ACC112 (cell line): ENCODE data around the gene MAD1L1.
"Not testable (repeated sequence)": the region's sequence is repeated elsewhere in the genome, so short reads cannot be mapped to it uniquely, and the experiment has no call there.

ENCODE experiments used
- H2AFZ ChIP-seq: fragments of 200-600 bp; sonication (generic); one replicate; pipeline ENCODE4 v1.6.0; 2017; ENCODE audit warnings: antibody characterized with exemption, low read length; ENCODE audit not compliant: unreplicated experiment
- H3K27ac ChIP-seq: fragments of 200-600 bp; sonication (generic); 2 replicates; pipeline ENCODE4 v1.5.1; 2014; ENCODE audit warnings: low read depth, mild to moderate bottlenecking, antibody characterized with exemption, low read length, moderate library complexity
- H3K27me3 ChIP-seq: fragments of 200-600 bp; sonication (generic); 2 replicates; pipeline ENCODE4 v1.6.1; 2014; ENCODE audit warnings: mild to moderate bottlenecking, antibody characterized with exemption, low read length, moderate library complexity, mixed read lengths; ENCODE audit not compliant: insufficient read depth
- H3K36me3 ChIP-seq: fragments of 200-600 bp; sonication (generic); 2 replicates; pipeline ENCODE4 v1.6.1; 2016; ENCODE audit warnings: mild to moderate bottlenecking, antibody characterized with exemption, low read length, moderate library complexity, mixed read lengths; ENCODE audit not compliant: insufficient read depth
- H3K4me1 ChIP-seq: fragments of 200-600 bp; sonication (generic); one replicate; pipeline ENCODE4 v1.6.1; 2016; ENCODE audit warnings: low read length, mixed read lengths; ENCODE audit not compliant: insufficient read depth, unreplicated experiment, control insufficient read depth
- H3K4me3 ChIP-seq: fragments of 200-600 bp; sonication (generic); 2 replicates; pipeline ENCODE4 v1.5.1; 2014; ENCODE audit warnings: mild to moderate bottlenecking, low read depth, low read length
- H3K79me2 ChIP-seq: fragments of 200-600 bp; sonication (generic); one replicate; pipeline ENCODE4 v1.6.0; 2016; ENCODE audit warnings: low read length; ENCODE audit not compliant: control insufficient read depth, unreplicated experiment, insufficient read depth

The MAD1L1 gene

GRCh38 chr7:1826931-1827330 is 405.8 kb downstream of the MAD1L1 start:
- not testable (repeated sequence) for H2AFZ ChIP-seq, H3K4me1 ChIP-seq, H3K36me3 ChIP-seq, H3K27ac ChIP-seq, H3K27me3 ChIP-seq, H3K4me3 ChIP-seq, H3K79me2 ChIP-seq

- Histone ChIP-seq H3K27ac (no peak overlapping the region), H3K36me3 (no peaks in the 10 kb centered on the region), H3K27me3 (no peaks in the 10 kb centered on the region), H2AFZ (no peak overlapping the region), H3K79me2 (no peaks in the 10 kb centered on the region), H3K4me1 (no peaks in the 10 kb centered on the region), H3K4me3 (no peak overlapping the region)
Measured at GRCh38 chr7:1825897-1826741, 406.6 kb downstream of the MAD1L1 start.

- not testable (repeated sequence) for H3K4me3 ChIP-seq, H2AFZ ChIP-seq, H3K4me1 ChIP-seq, H3K79me2 ChIP-seq, H3K36me3 ChIP-seq, H3K27ac ChIP-seq, H3K27me3 ChIP-seq
Measured at GRCh38 chr7:1825647-1825896, 407.2 kb downstream of the MAD1L1 start.

GRCh38 chr7:1824882-1825646 is 407.7 kb downstream of the MAD1L1 start:
- not testable (repeated sequence) for H2AFZ ChIP-seq, H3K79me2 ChIP-seq

GRCh38 chr7:1824151-1824881 is 408.4 kb downstream of the MAD1L1 start:
- H3K4me3 ChIP-seq, H3K36me3 ChIP-seq, H3K4me1 ChIP-seq, H2AFZ ChIP-seq, H3K27ac ChIP-seq, H3K27me3 ChIP-seq, H3K79me2 ChIP-seq: not testable (repeated sequence)

More at GRCh38 chr7:1824882-1825646, 407.7 kb downstream of the MAD1L1 start:
- H3K4me3 ChIP-seq, H3K36me3 ChIP-seq, H3K27me3 ChIP-seq, H3K27ac ChIP-seq, H3K4me1 ChIP-seq: not testable (repeated sequence)

GRCh38 chr7:1823376-1824150 is 409.2 kb downstream of the MAD1L1 start:
- H3K4me1 ChIP-seq: no peaks in the 10 kb centered on the region
- H3K4me3 ChIP-seq: no peak overlapping the region
- H3K79me2 ChIP-seq: no peaks in the 10 kb centered on the region
- no peak overlapping the region for H2AFZ ChIP-seq
- no peaks in the 10 kb centered on the region for H3K27me3 ChIP-seq
- no peak overlapping the region for H3K27ac ChIP-seq
- no peaks in the 10 kb centered on the region for H3K36me3 ChIP-seq

- Histone ChIP-seq H3K4me3 (no peak overlapping the region), H3K4me1 (no peaks in the 10 kb centered on the region), H3K36me3 (no peaks in the 10 kb centered on the region), H3K27me3 (no peaks in the 10 kb centered on the region), H3K79me2 (no peaks in the 10 kb centered on the region), H2AFZ (no peak overlapping the region), H3K27ac (no peak overlapping the region)
Measured at GRCh38 chr7:1819259-1819841, 413.4 kb downstream of the MAD1L1 start.

GRCh38 chr7:1818575-1819258 is 414.0 kb downstream of the MAD1L1 start:
- Histone ChIP-seq H3K27ac (no peak overlapping the region), H3K4me1 (no peaks in the 10 kb centered on the region), H3K79me2 (no peaks in the 10 kb centered on the region), H3K36me3 (no peaks in the 10 kb centered on the region), H3K4me3 (no peak overlapping the region), H2AFZ (no peak overlapping the region), H3K27me3 (no peaks in the 10 kb centered on the region)

- H2AFZ ChIP-seq: no peak overlapping the region
- no peaks in the 10 kb centered on the region for H3K4me1 ChIP-seq
- no peaks in the 10 kb centered on the region for H3K27me3 ChIP-seq
- no peaks in the 10 kb centered on the region for H3K79me2 ChIP-seq
- no peak overlapping the region for H3K4me3 ChIP-seq
- H3K27ac ChIP-seq: no peak overlapping the region
- no peaks in the 10 kb centered on the region for H3K36me3 ChIP-seq
Measured at GRCh38 chr7:1817061-1817712, 415.6 kb downstream of the MAD1L1 start.
